Osteoblast (primary cell): ENCODE results near the gene ZFHX3. TPM values are rescaled to one million over a fixed set of nuclear protein-coding genes. Genes with fewer than 3 reads are reported as not detected.

Source experiments
- DNase-seq: peaks from one replicate; pipeline ENCODE4 v3.0.0; 2011; ENCODE audit warnings: low spot score, mixed read lengths; ENCODE audit not compliant: insufficient read length; ENCODE audit errors: missing footprints
- H2AFZ ChIP-seq: 2 replicates; pipeline ENCODE4 v1.6.0; 2011; ENCODE audit warnings: mild to moderate bottlenecking, low read length
- H3K27ac ChIP-seq: 2 replicates; pipeline ENCODE4 v1.5.1; 2011; ENCODE audit warnings: mild to moderate bottlenecking, low read depth, low read length, moderate library complexity
- H3K27me3 ChIP-seq: 2 replicates; pipeline ENCODE4 v1.6.0; 2012; ENCODE audit warnings: mild to moderate bottlenecking, control low read depth, inconsistent platforms, low read length, moderate library complexity; ENCODE audit not compliant: insufficient read depth
- H3K36me3 ChIP-seq: 2 replicates; pipeline ENCODE4 v1.5.1; 2011; ENCODE audit warnings: mild to moderate bottlenecking, low read length, control low read depth, moderate library complexity; ENCODE audit not compliant: insufficient read depth
- H3K4me1 ChIP-seq: 2 replicates; pipeline ENCODE4 v1.5.1; 2011; ENCODE audit warnings: mild to moderate bottlenecking, low read length, control low read depth, moderate library complexity; ENCODE audit not compliant: insufficient read depth
- H3K4me2 ChIP-seq: 2 replicates; pipeline ENCODE4 v1.6.0; 2011; ENCODE audit warnings: mild to moderate bottlenecking, low read length; ENCODE audit not compliant: insufficient read depth
- H3K4me3 ChIP-seq: fragments of 200-600 bp; sonication (generic); 3 replicates; pipeline ENCODE4 v1.5.1; 2012; ENCODE audit warnings: mild to moderate bottlenecking, low read length, inconsistent platforms; ENCODE audit not compliant: insufficient read depth
- H3K79me2 ChIP-seq: 2 replicates; pipeline ENCODE4 v1.6.0; 2012; ENCODE audit warnings: mild to moderate bottlenecking, low read length, control low read depth, inconsistent platforms; ENCODE audit not compliant: insufficient read depth
- H3K9me3 ChIP-seq: 2 replicates; pipeline ENCODE4 v1.5.1; 2011; ENCODE audit warnings: low read depth, low read length, control low read depth
- H4K20me1 ChIP-seq: 2 replicates; pipeline ENCODE4 v1.6.0; 2012; ENCODE audit warnings: mild to moderate bottlenecking, low read length, control low read depth; ENCODE audit not compliant: insufficient read depth
- total RNA-seq: library from RNA; depleted of rRNA; stranded (reverse); fragments of >200 nt; gene quantifications from 2 replicates; pipeline ENCODE4 v1.2.3, GENCODE V29; 2012
- TF ChIP-seq, protein P1 (sequence below): IDR thresholded peaks from 2 replicates; pipeline ENCODE4 v1.5.1; 2011; ENCODE audit warnings: mild to moderate bottlenecking, low read depth, low read length, moderate library complexity; ENCODE audit errors: extremely low read depth

Gene ZFHX3
- total RNA-seq, 1 donor, result 14.5 TPM

DNA sequence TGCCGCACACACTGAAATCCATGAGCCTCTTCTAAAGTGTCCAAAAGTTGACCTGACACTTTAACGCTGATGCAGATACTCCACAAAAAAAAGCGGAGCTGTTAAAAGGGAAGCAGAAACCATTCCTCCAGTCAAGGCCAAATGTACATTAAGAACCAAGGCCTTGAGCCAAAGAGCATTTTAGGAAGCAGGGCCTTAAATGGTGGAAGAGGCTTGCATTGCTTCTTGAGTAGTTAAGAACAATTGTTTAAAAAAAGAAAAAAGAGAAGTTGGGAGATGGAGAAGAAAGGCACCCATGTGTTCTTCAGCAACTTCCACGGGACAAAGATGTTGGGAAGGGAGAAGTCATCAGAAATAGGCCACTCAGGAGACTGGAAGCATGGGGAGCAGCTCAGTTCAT lies 6.3 kb downstream of the ZFHX3 start:
- H3K4me3 ChIP-seq, result no peak overlapping the region
- H3K36me3 ChIP-seq, result no peaks in the 10 kb centered on the region
- H3K79me2 ChIP-seq, result peaks cover 96% of the 10 kb centered on the region
- DNase-seq, result no peak
- TF ChIP-seq, protein P1, sequence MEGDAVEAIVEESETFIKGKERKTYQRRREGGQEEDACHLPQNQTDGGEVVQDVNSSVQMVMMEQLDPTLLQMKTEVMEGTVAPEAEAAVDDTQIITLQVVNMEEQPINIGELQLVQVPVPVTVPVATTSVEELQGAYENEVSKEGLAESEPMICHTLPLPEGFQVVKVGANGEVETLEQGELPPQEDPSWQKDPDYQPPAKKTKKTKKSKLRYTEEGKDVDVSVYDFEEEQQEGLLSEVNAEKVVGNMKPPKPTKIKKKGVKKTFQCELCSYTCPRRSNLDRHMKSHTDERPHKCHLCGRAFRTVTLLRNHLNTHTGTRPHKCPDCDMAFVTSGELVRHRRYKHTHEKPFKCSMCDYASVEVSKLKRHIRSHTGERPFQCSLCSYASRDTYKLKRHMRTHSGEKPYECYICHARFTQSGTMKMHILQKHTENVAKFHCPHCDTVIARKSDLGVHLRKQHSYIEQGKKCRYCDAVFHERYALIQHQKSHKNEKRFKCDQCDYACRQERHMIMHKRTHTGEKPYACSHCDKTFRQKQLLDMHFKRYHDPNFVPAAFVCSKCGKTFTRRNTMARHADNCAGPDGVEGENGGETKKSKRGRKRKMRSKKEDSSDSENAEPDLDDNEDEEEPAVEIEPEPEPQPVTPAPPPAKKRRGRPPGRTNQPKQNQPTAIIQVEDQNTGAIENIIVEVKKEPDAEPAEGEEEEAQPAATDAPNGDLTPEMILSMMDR, result no peak
- no peaks in the 10 kb centered on the region for H3K27me3 ChIP-seq
- no peak overlapping the region for H3K27ac ChIP-seq
- H4K20me1 ChIP-seq, result peaks cover 23% of the 10 kb centered on the region
- peaks cover 36% of the 10 kb centered on the region for H3K4me1 ChIP-seq
- H3K4me2 ChIP-seq, result no peak overlapping the region
- no peaks in the 10 kb centered on the region for H3K9me3 ChIP-seq
- H2AFZ ChIP-seq, result no peak overlapping the region

DNA sequence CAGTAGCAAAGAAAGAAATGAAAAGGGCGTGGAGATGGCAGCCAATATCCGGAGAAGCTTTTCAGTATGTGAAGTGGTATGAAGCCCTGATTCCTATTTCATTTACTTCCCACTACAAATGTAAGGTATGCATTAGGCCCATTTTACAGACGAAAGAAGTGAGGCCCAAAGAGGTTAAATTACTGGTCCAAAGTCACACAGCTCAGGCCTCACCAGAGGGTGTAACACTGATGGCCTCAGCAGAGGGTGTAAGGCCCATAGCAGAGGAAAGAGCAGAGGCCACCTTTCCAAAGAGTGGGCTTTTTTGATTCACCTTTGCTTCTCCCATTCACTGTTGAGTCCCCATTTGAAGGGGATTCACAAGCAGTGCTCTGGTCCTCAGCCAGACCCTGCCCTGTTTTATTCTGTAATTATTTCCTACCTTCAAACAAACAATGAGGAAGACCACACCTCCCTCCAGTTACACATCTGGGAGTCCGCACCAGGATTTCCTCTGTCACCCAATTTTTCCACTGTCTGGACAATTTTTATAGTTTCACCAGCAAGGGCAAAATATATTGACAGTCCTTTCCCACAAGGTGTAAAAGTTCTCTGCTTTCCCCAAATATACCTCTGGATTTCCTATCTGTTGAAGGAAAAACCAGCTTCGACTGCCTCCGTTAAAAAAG lies 7.1 kb downstream of the ZFHX3 start:
- H2AFZ ChIP-seq, result no peak overlapping the region
- H3K4me1 ChIP-seq, result peaks cover 28% of the 10 kb centered on the region
- no peaks in the 10 kb centered on the region for H3K9me3 ChIP-seq
- no peaks in the 10 kb centered on the region for H3K27me3 ChIP-seq
- peaks cover 96% of the 10 kb centered on the region for H3K79me2 ChIP-seq
- no peak overlapping the region for H3K4me2 ChIP-seq
- no peak overlapping the region for H3K4me3 ChIP-seq
- DNase-seq, result no peak
- TF ChIP-seq, protein P1, result no peak
- H3K36me3 ChIP-seq, result no peaks in the 10 kb centered on the region
- H3K27ac ChIP-seq, result no peak overlapping the region
- peaks cover 31% of the 10 kb centered on the region for H4K20me1 ChIP-seq

DNA sequence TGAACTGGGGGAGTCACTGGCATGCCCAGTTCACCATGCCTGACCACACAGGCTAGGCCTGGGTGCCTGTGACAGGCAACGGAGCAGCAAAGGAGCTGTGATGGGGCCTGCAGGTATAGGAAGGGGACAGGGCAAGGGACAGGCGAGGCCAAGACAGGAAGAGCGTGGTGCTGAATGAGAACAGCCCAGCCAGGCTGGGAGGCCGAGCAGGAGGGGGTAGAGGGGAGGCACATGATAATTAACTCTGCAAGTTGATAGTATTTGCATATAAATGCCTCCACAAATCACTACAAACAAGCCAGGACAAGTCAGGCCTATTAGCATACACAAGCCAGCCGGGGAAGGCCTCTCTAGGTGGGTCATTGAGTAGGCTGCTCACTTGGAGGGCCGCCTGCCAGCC lies 7.8 kb downstream of the ZFHX3 start:
- Histone ChIP-seq H3K36me3 (no peaks in the 10 kb centered on the region), H3K27me3 (no peaks in the 10 kb centered on the region), H4K20me1 (peaks cover 38% of the 10 kb centered on the region), H3K27ac (no peak overlapping the region), H2AFZ (no peak overlapping the region), H3K4me1 (peaks cover 21% of the 10 kb centered on the region), H3K4me2 (no peak overlapping the region), H3K79me2 (peaks cover 97% of the 10 kb centered on the region), H3K4me3 (no peak overlapping the region), H3K9me3 (no peaks in the 10 kb centered on the region)
- TF ChIP-seq, protein P1, result no peak
- peak; percentile 65 for DNase-seq

DNA sequence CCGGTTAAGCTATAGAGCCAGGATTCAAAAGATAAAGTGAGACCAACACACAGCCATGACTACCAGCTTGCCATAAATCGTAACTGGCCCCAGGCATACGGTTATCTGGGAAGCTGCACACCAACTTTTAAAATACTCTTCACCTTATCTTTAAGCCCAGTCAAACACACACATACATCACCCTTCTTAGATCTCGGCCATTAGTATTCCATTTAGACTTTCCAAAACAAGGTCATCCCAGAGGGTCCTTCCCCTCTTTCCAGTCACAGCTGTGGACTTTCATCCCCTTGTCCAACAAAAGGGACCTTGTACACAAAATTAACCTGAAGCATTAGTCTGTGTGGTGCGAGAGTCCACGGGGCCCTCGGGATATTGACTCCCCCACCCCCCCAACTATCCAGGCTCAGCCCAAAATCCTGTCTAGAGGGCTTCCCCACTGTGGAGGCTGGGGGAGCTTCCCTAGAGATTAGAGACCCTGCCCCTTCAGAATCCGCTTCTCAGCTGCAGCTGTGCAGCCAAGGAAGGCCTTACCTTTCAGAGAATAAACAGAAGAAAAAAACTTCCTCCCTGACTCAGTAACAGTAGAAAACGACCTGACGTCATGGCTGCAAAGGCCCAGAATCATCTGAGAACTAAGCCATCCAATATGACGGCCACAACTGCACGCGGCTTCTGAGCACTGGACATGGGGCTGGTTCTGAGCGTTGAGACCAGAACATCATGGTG lies 9.9 kb downstream of the ZFHX3 start:
- H3K36me3 ChIP-seq, result no peaks in the 10 kb centered on the region
- H3K4me3 ChIP-seq, result no peak overlapping the region
- TF ChIP-seq, protein P1, result no peak
- no peak overlapping the region for H3K27ac ChIP-seq
- DNase-seq, result no peak
- peaks cover 96% of the 10 kb centered on the region for H3K79me2 ChIP-seq
- H3K27me3 ChIP-seq, result no peaks in the 10 kb centered on the region
- no peak overlapping the region for H3K4me2 ChIP-seq
- peaks cover under 1% of the 10 kb centered on the region for H3K4me1 ChIP-seq
- peaks cover 48% of the 10 kb centered on the region for H4K20me1 ChIP-seq
- H2AFZ ChIP-seq, result no peak overlapping the region
- H3K9me3 ChIP-seq, result no peaks in the 10 kb centered on the region
